Aorta (tissue), 5 donors: ENCODE results near the gene BIRC2. TPM values are rescaled to one million over a fixed set of nuclear protein-coding genes. Genes with fewer than 3 reads are reported as not detected.

Experiments
- ATAC-seq: fragments of 200-7000 bp; cut with Tn5 transposase; one replicate; pipeline ENCODE4 v1.9.1; 2022; ENCODE audit warnings: moderate library complexity; ENCODE audit not compliant: low FRiP score
- DNase-seq, 2 donors: peaks; one replicate each; pipeline ENCODE4 v3.0.0-alpha.2; 2020
- H3K27ac ChIP-seq, 2 donors: one replicate each; pipeline ENCODE4 v1.5.1; 2013; ENCODE audit warnings: low read length in 2 of 2, mild to moderate bottlenecking in 2 of 2, moderate library complexity in 2 of 2, control low read depth in 1 of 2, inconsistent platforms in 1 of 2, low read depth in 1 of 2
- H3K27me3 ChIP-seq, 2 donors: one replicate each; pipeline ENCODE4 v1.6.1; 2013; ENCODE audit warnings: control low read depth in 1 of 2, low read length in 1 of 2, mild to moderate bottlenecking in 1 of 2, moderate library complexity in 1 of 2; ENCODE audit not compliant: insufficient read depth in 2 of 2, control insufficient read depth in 1 of 2
- H3K36me3 ChIP-seq, 2 donors: one replicate each; pipeline ENCODE4 v1.6.1; 2013; ENCODE audit warnings: control low read depth in 1 of 2, low read length in 1 of 2, mild to moderate bottlenecking in 1 of 2; ENCODE audit not compliant: insufficient read depth in 2 of 2, control insufficient read depth in 1 of 2
- H3K4me1 ChIP-seq, 2 donors: one replicate each; pipeline ENCODE4 v1.6.1; 2013; ENCODE audit warnings: low read length in 2 of 2, control low read depth in 1 of 2, mild to moderate bottlenecking in 1 of 2, moderate library complexity in 1 of 2; ENCODE audit not compliant: insufficient read depth in 2 of 2, control insufficient read depth in 1 of 2
- H3K4me3 ChIP-seq, 2 donors: one replicate each; pipeline ENCODE4 v1.5.1; 2013; ENCODE audit warnings: low read length in 2 of 2, control low read depth in 1 of 2, mild to moderate bottlenecking in 1 of 2
- H3K9me3 ChIP-seq: one replicate; pipeline ENCODE4 v1.6.1; 2013; ENCODE audit warnings: mild to moderate bottlenecking, low read length; ENCODE audit not compliant: control insufficient read depth
- WGBS, 2 donors: extraction: QIAGEN DNeasy Blood & Tissue Kit; methylation state at CpG; one replicate each; pipeline ENCODE4 v1.1.7; 2013; 5-methylcytosine and 5-hydroxymethylcytosine counted together
- intact Hi-C, 2 donors: fragments of 100-400 bp; cut with DNase I; formaldehyde crosslinking; loops; one replicate each; pipeline versions ENCODE4 v1.14.2 to v1.15.0; 2022
- polyA plus RNA-seq, 2 donors: library from polyadenylated mRNA; stranded (reverse); fragments of 200-250 nt; gene quantifications; one replicate each; pipeline ENCODE4 v1.2.3, GENCODE V29; 2013
- total RNA-seq, 2 donors: library from RNA; stranded (reverse); fragmentation: NEBNext Ultra II Directional; extraction: Animal tissue kit (Norgen Biotek cat#: 25700); gene quantifications; one replicate each; pipeline ENCODE4 v1.2.1, GENCODE V29; 2021
- donor health status: healthy with polysubstance abuse.
- donor health status: Bipolar disorder and iron deficiency.
- donor health status: DM: no; HTN: no; CAD: no.
- donor health status: DM: no; HTN: no; CAD: no.
- donor health status: DM: yes; HTN: yes; CAD: no.

Gene BIRC2
- total and polyA plus RNA-seq, 4 donors, result 18.4 to 51.2 (median 31.8) TPM

- no peaks in the 10 kb centered on the region for H3K9me3 ChIP-seq
- no peak for ATAC-seq
- H3K4me1 ChIP-seq, result peaks cover 1 to 9% of the 10 kb centered on the region in 2 donors
- no peaks in the 10 kb centered on the region for H3K27me3 ChIP-seq
- no peak overlapping the region for H3K4me3 ChIP-seq
- no peak overlapping the region for H3K27ac ChIP-seq
- no peak for DNase-seq
- intact Hi-C loops, result no loop called here
- no peaks in the 10 kb centered on the region for H3K36me3 ChIP-seq
- 80 to 87% methylated on average over 2 of the region's 2 CpGs for WGBS, 2 donors
Observed at GRCh38 chr11:102319544-102319943, 27.5 kb upstream of the BIRC2 start.

GRCh38 chr11:102320188-102320587 is 26.8 kb upstream of the BIRC2 start:
- ATAC-seq, result no peak
- Histone ChIP-seq H3K4me1 (peaks cover 1 to 9% of the 10 kb centered on the region in 2 donors), H3K36me3 (no peaks in the 10 kb centered on the region), H3K4me3 (no peak overlapping the region), H3K27ac (no peak overlapping the region), H3K9me3 (no peaks in the 10 kb centered on the region), H3K27me3 (no peaks in the 10 kb centered on the region)
- DNase-seq, result no peak
- intact Hi-C loops, result no loop called here

- H3K4me1 ChIP-seq, result peaks cover 1 to 9% of the 10 kb centered on the region in 2 donors
- H3K27me3 ChIP-seq, result no peaks in the 10 kb centered on the region
- no peak overlapping the region for H3K4me3 ChIP-seq
- DNase-seq (no peak), ATAC-seq (no peak)
- H3K36me3 ChIP-seq, result no peaks in the 10 kb centered on the region
- no peak overlapping the region for H3K27ac ChIP-seq
- intact Hi-C loops, result no loop called here
- no peaks in the 10 kb centered on the region for H3K9me3 ChIP-seq
Observed at GRCh38 chr11:102320679-102321078, 26.3 kb upstream of the BIRC2 start.

- H3K4me3 ChIP-seq, result no peak overlapping the region
- H3K9me3 ChIP-seq, result no peaks in the 10 kb centered on the region
- H3K4me1 ChIP-seq, result peaks cover 0 to 9% of the 10 kb centered on the region in 2 donors
- ATAC-seq, result no peak
- no peaks in the 10 kb centered on the region for H3K36me3 ChIP-seq
- no peak for DNase-seq
- H3K27ac ChIP-seq, result no peak overlapping the region
- intact Hi-C loops, result no loop called here
- no peaks in the 10 kb centered on the region for H3K27me3 ChIP-seq
- WGBS, 2 donors, result 54 to 55% methylated on average over 2 of the region's 2 CpGs
Observed at GRCh38 chr11:102322560-102322959, 24.5 kb upstream of the BIRC2 start.

- no peak overlapping the region for H3K27ac ChIP-seq
- 90 to 94% methylated on average over 1 of the region's 1 CpG for WGBS, 2 donors
- ATAC-seq, result no peak
Observed at GRCh38 chr11:102323542-102324251, 23.3 kb upstream of the BIRC2 start.

GRCh38 chr11:102325088-102325487 is 21.9 kb upstream of the BIRC2 start:
- Histone ChIP-seq H3K9me3 (no peaks in the 10 kb centered on the region), H3K36me3 (no peaks in the 10 kb centered on the region), H3K27me3 (no peaks in the 10 kb centered on the region), H3K4me1 (peaks cover 0 to 1% of the 10 kb centered on the region in 2 donors), H3K27ac (no peak overlapping the region), H3K4me3 (no peak overlapping the region)
- DNase-seq, result no peak
- intact Hi-C loops, result no loop called here
- no peak for ATAC-seq
- WGBS, 2 donors, result 86 to 88% methylated on average over 3 of the region's 3 CpGs

More at GRCh38 chr11:102323542-102324251, 23.3 kb upstream of the BIRC2 start:
- no peaks in the 10 kb centered on the region for H3K36me3 ChIP-seq
- intact Hi-C loops, result no loop called here
- peaks cover 0 to 3% of the 10 kb centered on the region in 2 donors for H3K4me1 ChIP-seq
- H3K9me3 ChIP-seq, result no peaks in the 10 kb centered on the region
- no peaks in the 10 kb centered on the region for H3K27me3 ChIP-seq
- H3K4me3 ChIP-seq, result no peak overlapping the region
- no peak for DNase-seq

- H3K9me3 ChIP-seq, result no peaks in the 10 kb centered on the region
- intact Hi-C loops, result no loop called here
- no peak overlapping the region for H3K27ac ChIP-seq
- ATAC-seq (no peak), DNase-seq (no peak)
- H3K27me3 ChIP-seq, result no peaks in the 10 kb centered on the region
- 99 to 100% methylated on average over 1 of the region's 1 CpG for WGBS, 2 donors
- no peaks in the 10 kb centered on the region for H3K4me1 ChIP-seq
- peaks cover 0 to 3% of the 10 kb centered on the region in 2 donors for H3K36me3 ChIP-seq
- no peak overlapping the region for H3K4me3 ChIP-seq
Observed at GRCh38 chr11:102328748-102329147, 18.3 kb upstream of the BIRC2 start.

- H3K4me3 ChIP-seq, result no peak overlapping the region
- H3K27me3 ChIP-seq, result no peaks in the 10 kb centered on the region
- H3K36me3 ChIP-seq, result peaks cover 0 to 3% of the 10 kb centered on the region in 2 donors
- no peaks in the 10 kb centered on the region for H3K9me3 ChIP-seq
- H3K4me1 ChIP-seq, result no peaks in the 10 kb centered on the region
- DNase-seq (no peak), ATAC-seq (no peak)
- intact Hi-C loops, result no loop called here
- no peak overlapping the region for H3K27ac ChIP-seq
Observed at GRCh38 chr11:102330231-102330630, 16.8 kb upstream of the BIRC2 start.

GRCh38 chr11:102331341-102331740 is 15.7 kb upstream of the BIRC2 start:
- intact Hi-C loops, result no loop called here
- no peak overlapping the region for H3K27ac ChIP-seq
- 82 to 88% methylated on average over 2 of the region's 2 CpGs for WGBS, 2 donors
- peaks cover 0 to 3% of the 10 kb centered on the region in 2 donors for H3K36me3 ChIP-seq
- H3K4me3 ChIP-seq, result no peak overlapping the region
- ATAC-seq (no peak), DNase-seq (no peak)
- no peaks in the 10 kb centered on the region for H3K4me1 ChIP-seq
- H3K27me3 ChIP-seq, result no peaks in the 10 kb centered on the region
- no peaks in the 10 kb centered on the region for H3K9me3 ChIP-seq
